ENCODE results near the gene ZNF503. TPM values are rescaled to one million over a fixed set of nuclear protein-coding genes. Genes with fewer than 3 reads are reported as not detected.

The ZNF503 gene
- total RNA-seq, 2 experiments from 2014 or later, result 0.33 to 0.42 TPM

DNA sequence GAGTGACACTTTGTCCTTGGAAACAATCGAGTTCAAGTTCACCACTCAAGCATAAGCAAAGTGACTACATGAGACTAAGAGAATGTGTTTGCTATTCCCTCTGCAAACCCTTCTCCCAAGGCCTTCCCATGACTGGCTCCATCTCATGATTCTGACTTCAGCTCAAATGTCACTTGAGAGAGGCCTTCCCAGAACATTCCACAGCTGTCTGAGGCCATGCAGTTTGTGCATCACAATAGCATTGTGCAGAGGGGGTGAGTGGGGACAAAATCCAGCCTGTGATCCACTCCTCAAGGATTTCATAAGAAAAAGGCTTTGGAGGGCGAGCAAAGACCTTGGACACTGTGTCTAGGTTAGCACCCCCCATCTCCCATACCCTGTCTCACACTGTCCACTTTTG lies 23.0 kb upstream of the ZNF503 start:
- no peaks in the 10 kb centered on the region for H3K4me1 Mint-ChIP-seq
- no peak overlapping the region for H3K4me3 Mint-ChIP-seq
- H3K36me3 Mint-ChIP-seq, result no peaks in the 10 kb centered on the region

DNA sequence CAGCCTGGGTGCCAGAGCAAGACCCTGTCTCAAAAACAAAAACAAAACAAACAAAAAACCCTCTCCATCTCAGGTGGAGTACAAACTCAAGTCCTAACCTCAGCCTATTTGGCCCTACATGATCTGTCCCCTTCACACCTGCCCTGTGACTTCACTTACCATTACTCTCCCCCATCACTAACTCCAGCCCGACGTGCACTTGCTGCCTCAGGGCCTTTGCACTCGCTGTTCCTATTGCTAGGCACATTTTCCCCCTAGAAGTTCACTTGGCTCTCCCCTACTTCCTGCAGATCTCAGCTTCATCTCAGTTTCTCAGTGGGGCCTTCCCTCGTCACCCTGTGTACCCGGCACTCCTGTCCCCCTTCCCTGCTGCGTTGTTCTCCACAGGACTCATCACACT lies 21.3 kb upstream of the ZNF503 start:
- Mint-ChIP-seq H3K27me3 (peaks cover 5% of the 10 kb centered on the region), H3K9me3 (no peaks in the 10 kb centered on the region), H3K4me1 (no peaks in the 10 kb centered on the region), H3K27ac (no peak overlapping the region), H3K4me3 (no peak overlapping the region), H3K36me3 (no peaks in the 10 kb centered on the region)
- no peak for DNase-seq

More for the DNA sequence above, 23.0 kb upstream of the ZNF503 start:
- no peak for DNase-seq
- Mint-ChIP-seq H3K9me3 (no peaks in the 10 kb centered on the region), H3K27ac (no peak overlapping the region), H3K27me3 (peaks cover 13% of the 10 kb centered on the region)

- H3K4me1 Mint-ChIP-seq, result no peaks in the 10 kb centered on the region
- no peak overlapping the region for H3K4me3 Mint-ChIP-seq
- H3K36me3 Mint-ChIP-seq, result no peaks in the 10 kb centered on the region
- no peaks in the 10 kb centered on the region for H3K9me3 Mint-ChIP-seq
- DNase-seq, result no peak
- peaks cover 5% of the 10 kb centered on the region for H3K27me3 Mint-ChIP-seq
- H3K27ac Mint-ChIP-seq, result no peak overlapping the region
Measured at GRCh38 chr10:75418712-75419111, 17.1 kb upstream of the ZNF503 start.

DNA sequence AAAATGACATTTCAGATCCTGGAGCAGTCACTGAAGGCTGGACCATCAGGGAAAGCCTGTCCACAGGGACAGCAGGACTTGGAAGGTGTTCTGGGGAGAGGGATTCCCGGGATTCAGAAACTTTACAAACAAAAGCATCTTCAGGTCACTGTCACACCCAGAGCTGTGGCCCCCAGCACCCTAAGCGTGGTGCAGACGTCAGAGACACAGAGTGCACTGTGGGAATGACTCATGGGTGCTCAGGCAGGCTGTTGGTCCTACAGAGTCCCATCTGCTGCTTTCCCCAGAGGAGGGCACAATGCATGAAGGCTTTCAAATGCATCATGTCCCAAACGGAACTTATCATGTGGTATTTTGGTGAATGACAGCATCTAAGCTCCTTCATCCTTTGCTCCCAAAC lies 16.7 kb upstream of the ZNF503 start:
- no peaks in the 10 kb centered on the region for H3K36me3 Mint-ChIP-seq
- no peaks in the 10 kb centered on the region for H3K9me3 Mint-ChIP-seq
- peaks cover 5% of the 10 kb centered on the region for H3K27me3 Mint-ChIP-seq
- no peak for DNase-seq
- H3K4me3 Mint-ChIP-seq, result no peak overlapping the region
- H3K27ac Mint-ChIP-seq, result no peak overlapping the region
- no peaks in the 10 kb centered on the region for H3K4me1 Mint-ChIP-seq

DNA sequence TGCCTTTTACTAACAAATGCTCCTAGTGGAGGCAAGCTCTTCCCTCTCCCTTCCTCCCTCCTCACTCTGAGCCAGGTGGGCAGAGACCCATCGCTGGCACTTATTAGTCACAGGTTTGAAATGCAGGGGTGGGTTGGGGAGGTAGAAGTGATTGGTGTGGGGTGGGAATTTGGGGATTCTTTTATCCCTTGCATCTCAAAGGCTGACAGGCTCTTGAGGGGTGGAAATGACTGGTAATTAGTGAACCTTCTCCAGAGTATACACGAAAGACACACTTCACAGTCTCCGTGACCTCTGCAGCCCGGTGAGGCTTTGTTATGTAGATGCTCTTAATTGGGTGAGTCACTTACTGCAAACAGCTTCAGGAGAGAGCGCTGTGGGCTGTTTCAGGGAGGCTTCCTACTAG lies 16.0 kb upstream of the ZNF503 start:
- Mint-ChIP-seq H3K4me1 (no peaks in the 10 kb centered on the region), H3K27me3 (peaks cover 2% of the 10 kb centered on the region), H3K36me3 (no peaks in the 10 kb centered on the region), H3K4me3 (no peak overlapping the region), H3K27ac (no peak overlapping the region), H3K9me3 (no peaks in the 10 kb centered on the region)
- no peak for DNase-seq

DNA sequence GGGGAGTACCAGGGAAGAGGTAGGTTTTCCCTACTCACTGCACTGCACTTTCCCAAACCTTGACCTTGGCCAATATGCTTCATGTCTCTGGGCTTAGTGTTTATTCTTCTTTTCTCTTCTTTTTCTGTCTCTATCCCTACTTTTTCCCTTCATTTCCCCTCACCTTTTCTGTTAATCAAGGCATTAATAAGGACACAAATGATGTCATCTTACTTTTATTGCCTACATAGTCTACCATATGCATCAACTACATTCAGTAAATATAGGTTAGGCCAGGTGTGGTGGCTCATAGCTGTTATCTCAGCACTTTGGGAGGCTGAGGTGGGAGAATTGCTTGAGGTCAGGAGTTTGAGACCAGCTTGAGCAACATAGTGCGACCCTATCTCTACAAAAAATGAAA lies 13.0 kb upstream of the ZNF503 start:
- H3K9me3 Mint-ChIP-seq, result peaks cover 2% of the 10 kb centered on the region
- H3K4me3 Mint-ChIP-seq, result no peak overlapping the region
- H3K27me3 Mint-ChIP-seq, result peaks cover 28% of the 10 kb centered on the region
- peaks cover 4% of the 10 kb centered on the region for H3K4me1 Mint-ChIP-seq
- DNase-seq, result no peak
- H3K27ac Mint-ChIP-seq, result no peak overlapping the region
- no peaks in the 10 kb centered on the region for H3K36me3 Mint-ChIP-seq

DNA sequence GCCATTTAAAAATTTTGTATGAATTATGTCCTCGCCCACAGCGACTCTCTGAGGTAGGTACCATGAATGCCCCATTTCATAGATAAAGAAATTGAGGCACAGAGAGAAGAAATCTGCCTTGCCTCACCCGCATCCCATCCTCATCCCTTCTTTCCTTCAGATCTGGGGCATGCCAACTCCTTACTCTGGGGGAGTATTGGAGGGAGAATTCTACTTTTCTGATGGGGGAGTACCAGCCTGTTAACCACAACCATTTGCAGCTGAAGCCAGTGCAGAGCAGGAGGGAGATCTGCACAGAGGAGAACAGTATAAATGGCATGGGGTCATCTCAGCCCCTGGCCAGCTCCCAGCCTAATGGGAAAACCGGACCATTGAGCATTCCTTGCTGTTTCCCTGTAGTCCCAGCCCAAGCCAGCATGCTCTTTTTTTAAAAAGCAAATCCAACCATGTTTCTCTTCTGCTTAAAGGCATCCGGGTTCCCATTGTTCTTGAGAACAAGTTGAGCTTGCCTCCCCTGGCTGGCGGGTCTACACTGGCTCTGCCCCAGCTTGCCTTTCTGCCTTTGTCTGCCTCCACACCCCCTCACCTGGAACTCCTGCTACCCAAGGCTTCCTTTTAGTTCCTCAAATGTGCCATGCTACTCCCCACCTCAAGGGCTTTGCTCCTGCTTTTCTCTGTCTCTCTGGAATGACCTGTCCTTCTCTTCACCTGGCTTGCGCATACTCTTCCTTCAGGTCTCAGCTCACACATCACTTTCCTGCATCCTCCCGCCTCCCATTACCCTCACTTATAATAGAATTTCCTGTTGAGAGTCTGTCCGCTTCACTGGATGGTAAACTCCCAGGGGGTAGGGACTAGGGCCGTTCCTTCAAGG lies 8.8 kb upstream of the ZNF503 start:
- peak overlapping the region; percentile 38 for H3K4me3 Mint-ChIP-seq
- H3K27me3 Mint-ChIP-seq, result peaks cover 66% of the 10 kb centered on the region
- peaks cover 4% of the 10 kb centered on the region for H3K9me3 Mint-ChIP-seq
- DNase-seq, result no peak
- H3K27ac Mint-ChIP-seq, result no peak overlapping the region
- no peaks in the 10 kb centered on the region for H3K36me3 Mint-ChIP-seq
- peaks cover 9% of the 10 kb centered on the region for H3K4me1 Mint-ChIP-seq

DNA sequence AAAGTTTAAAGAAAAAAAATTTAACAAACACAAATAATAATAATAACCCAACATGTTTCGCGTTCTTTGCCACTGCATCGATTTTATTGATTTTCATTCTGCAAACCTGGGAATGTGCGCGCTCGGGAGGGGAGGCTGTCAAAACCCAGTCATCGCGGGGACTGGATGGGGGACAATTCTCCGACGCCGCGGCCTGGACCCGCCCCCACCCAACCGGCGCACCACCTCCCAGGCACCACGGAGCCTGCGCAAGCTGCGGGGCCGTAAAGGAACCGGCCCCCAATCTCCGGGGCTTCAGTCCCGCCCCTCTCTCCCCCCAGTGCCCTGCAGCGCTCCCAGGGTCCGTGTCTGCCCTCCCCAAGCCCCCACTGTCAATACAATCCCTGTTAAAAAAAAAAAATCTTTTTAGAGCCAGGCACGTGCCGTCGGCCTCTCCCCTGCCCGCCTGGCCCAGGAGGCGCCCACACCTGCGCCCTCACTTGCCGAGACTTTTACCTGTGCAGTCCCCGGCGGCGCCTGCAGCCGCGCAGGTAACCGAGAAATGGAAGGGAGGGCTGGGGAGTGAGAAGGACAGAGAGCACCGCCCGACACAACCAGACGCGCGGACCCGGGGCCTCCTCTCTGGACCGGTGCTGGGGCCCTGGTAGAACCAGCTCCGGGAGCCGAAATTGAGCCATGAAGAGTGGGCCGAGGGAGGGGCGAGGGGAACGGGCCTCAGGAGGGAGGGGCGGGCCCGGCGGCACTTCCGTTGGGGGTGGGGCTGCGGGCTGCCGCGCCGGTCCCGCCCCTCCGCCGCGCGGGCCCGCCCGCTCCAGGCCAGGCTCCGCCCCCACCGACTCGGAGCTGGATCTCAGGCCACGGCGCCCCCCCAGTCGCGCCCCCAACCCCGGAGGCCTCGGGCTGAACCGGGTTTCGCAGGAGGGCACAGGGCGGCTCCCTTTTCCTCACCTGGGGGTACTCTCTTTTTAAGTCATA lies 7.6 kb upstream of the ZNF503 start:
- H3K4me1 Mint-ChIP-seq, result peaks cover 9% of the 10 kb centered on the region
- peak overlapping the region; percentile 68 for H3K4me3 Mint-ChIP-seq
- no peaks in the 10 kb centered on the region for H3K36me3 Mint-ChIP-seq
- peaks cover 75% of the 10 kb centered on the region for H3K27me3 Mint-ChIP-seq
- peaks cover 4% of the 10 kb centered on the region for H3K9me3 Mint-ChIP-seq
- H3K27ac Mint-ChIP-seq, result no peak overlapping the region
- no peak for DNase-seq

GRCh38 chr10:75408509-75408875 lies 6.9 kb upstream of the ZNF503 start:
- Mint-ChIP-seq H3K27ac (no peak overlapping the region), H3K4me3 (peak overlapping the region; percentile 34), H3K9me3 (peaks cover 4% of the 10 kb centered on the region), H3K36me3 (no peaks in the 10 kb centered on the region), H3K27me3 (peaks cover 82% of the 10 kb centered on the region), H3K4me1 (peaks cover 12% of the 10 kb centered on the region)
- DNase-seq, result no peak

- Mint-ChIP-seq H3K27me3 (peaks cover 88% of the 10 kb centered on the region), H3K9me3 (peaks cover 4% of the 10 kb centered on the region), H3K36me3 (no peaks in the 10 kb centered on the region), H3K27ac (no peak overlapping the region), H3K4me3 (peak overlapping the region; percentile 37), H3K4me1 (peaks cover 18% of the 10 kb centered on the region)
- no peak for DNase-seq
Measured at GRCh38 chr10:75407713-75408508, 6.3 kb upstream of the ZNF503 start.

- Mint-ChIP-seq H3K4me1 (peaks cover 23% of the 10 kb centered on the region), H3K9me3 (peaks cover 4% of the 10 kb centered on the region), H3K4me3 (peak overlapping the region; percentile 37), H3K36me3 (no peaks in the 10 kb centered on the region), H3K27ac (no peak overlapping the region), H3K27me3 (peaks cover 90% of the 10 kb centered on the region)
- DNase-seq, result no peak
Measured at GRCh38 chr10:75407224-75407712, 5.7 kb upstream of the ZNF503 start.

GRCh38 chr10:75406462-75407223 lies 5.1 kb upstream of the ZNF503 start:
- Mint-ChIP-seq H3K36me3 (no peaks in the 10 kb centered on the region), H3K27ac (no peak overlapping the region), H3K27me3 (peaks cover 92% of the 10 kb centered on the region), H3K9me3 (peaks cover 4% of the 10 kb centered on the region), H3K4me1 (peaks cover 24% of the 10 kb centered on the region), H3K4me3 (no peak overlapping the region)
- DNase-seq, result no peak

- Mint-ChIP-seq H3K4me1 (peaks cover 24% of the 10 kb centered on the region), H3K4me3 (no peak overlapping the region), H3K27ac (no peak overlapping the region), H3K36me3 (no peaks in the 10 kb centered on the region), H3K27me3 (peaks cover 87% of the 10 kb centered on the region), H3K9me3 (peaks cover 4% of the 10 kb centered on the region)
- no peak for DNase-seq
Measured at GRCh38 chr10:75405598-75406461, 4.3 kb upstream of the ZNF503 start.
